Loucy (cell line): ENCODE data around the gene CADM2.

ENCODE experiments used
- H2AFZ ChIP-seq: fragments of 200-600 bp; sonication (generic); 2 replicates; pipeline ENCODE4 v1.6.0; 2016; ENCODE audit warnings: antibody characterized with exemption, mild to moderate bottlenecking, low read length, moderate library complexity
- H3F3A ChIP-seq: fragments of 200-600 bp; 2 replicates; pipeline ENCODE4 v1.6.0; 2016; ENCODE audit warnings: antibody characterized with exemption, low read depth, mild to moderate bottlenecking
- H3K27me3 ChIP-seq: fragments of 200-600 bp; sonication (generic); 2 replicates; pipeline ENCODE4 v1.6.1; 2014; ENCODE audit warnings: low read length, mild to moderate bottlenecking; ENCODE audit not compliant: insufficient read depth, poor library complexity, severe bottlenecking
- H3K36me3 ChIP-seq: fragments of 200-600 bp; sonication (generic); 2 replicates; pipeline ENCODE4 v1.6.1; 2016; ENCODE audit warnings: low read length; ENCODE audit not compliant: insufficient read depth
- H3K4me1 ChIP-seq: fragments of 200-600 bp; sonication (generic); 2 replicates; pipeline ENCODE4 v1.5.1; 2014; ENCODE audit warnings: low read length, mild to moderate bottlenecking; ENCODE audit not compliant: insufficient read depth, poor library complexity, severe bottlenecking
- H3K4me2 ChIP-seq: fragments of 200-600 bp; sonication (generic); 2 replicates; pipeline ENCODE4 v1.6.0; 2014; ENCODE audit warnings: antibody characterized with exemption, low read length, low read depth, mild to moderate bottlenecking; ENCODE audit not compliant: poor library complexity, severe bottlenecking
- H3K4me3 ChIP-seq: fragments of 200-600 bp; sonication (generic); 2 replicates; pipeline ENCODE4 v1.5.1; 2014; ENCODE audit warnings: low read length, mild to moderate bottlenecking, mixed read lengths; ENCODE audit not compliant: poor library complexity, severe bottlenecking
- H3K79me2 ChIP-seq: fragments of 200-600 bp; sonication (generic); 2 replicates; pipeline ENCODE4 v1.6.1; 2014; ENCODE audit warnings: low read length; ENCODE audit not compliant: insufficient read depth
- H3K9ac ChIP-seq: fragments of 200-600 bp; sonication (generic); 2 replicates; pipeline ENCODE4 v1.6.0; 2014; ENCODE audit warnings: mild to moderate bottlenecking, low read depth, low read length, moderate library complexity; ENCODE audit not compliant: poor library complexity, severe bottlenecking
- H3K9me2 ChIP-seq: fragments of 200-600 bp; sonication (generic); replicated peaks from 2 replicates; pipeline ENCODE4 v1.6.1; 2016; ENCODE audit warnings: low read depth, low read length, mixed read lengths
- H3K9me3 ChIP-seq: fragments of 200-600 bp; sonication (generic); 2 replicates; pipeline ENCODE4 v1.6.1; 2014; ENCODE audit warnings: mild to moderate bottlenecking, antibody characterized with exemption, low read length, low read depth; ENCODE audit not compliant: insufficient read depth
- H4K20me1 ChIP-seq: fragments of 200-600 bp; sonication (generic); 2 replicates; pipeline ENCODE4 v1.6.0; 2014; ENCODE audit warnings: antibody characterized with exemption, low read length, mild to moderate bottlenecking; ENCODE audit not compliant: insufficient read depth, poor library complexity, severe bottlenecking
- EZH2phosphoT487 ChIP-seq: fragments of 200-600 bp; IDR thresholded peaks from 2 replicates; pipeline ENCODE4 v1.6.1; 2018; ENCODE audit warnings: antibody characterized with exemption, mild to moderate bottlenecking, moderate library complexity, borderline replicate concordance
- TF ChIP-seq, protein P1 (sequence below): fragments of 200-600 bp; sonication (generic); conservative IDR thresholded peaks from 2 replicates; pipeline ENCODE4 v1.5.1; 2014; ENCODE audit warnings: mild to moderate bottlenecking, antibody characterized with exemption, low read length

Gene CADM2

DNA sequence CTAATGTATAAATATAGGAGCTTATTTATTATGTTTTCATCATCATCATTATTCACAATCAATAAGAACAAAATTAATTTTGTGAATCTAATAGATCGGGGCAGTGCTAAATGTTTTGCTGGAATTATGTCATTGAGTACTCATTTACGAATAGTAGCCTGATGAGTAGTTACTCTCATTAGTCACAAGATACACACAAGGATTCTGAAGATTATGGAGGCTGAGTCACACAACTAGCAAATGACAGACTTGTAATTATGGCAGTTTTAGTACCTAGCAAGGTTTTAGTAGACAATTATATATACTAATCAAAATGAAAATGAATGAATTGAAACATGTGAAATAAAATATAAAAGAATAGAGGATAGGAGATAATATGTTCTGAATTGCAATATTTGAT lies 954.2 kb downstream of the CADM2 start:
- no peak overlapping the region for H3K4me3 ChIP-seq
- no peak overlapping the region for H3K4me2 ChIP-seq
- no peaks in the 10 kb centered on the region for H3K9me2 ChIP-seq
- no peaks in the 10 kb centered on the region for H3K79me2 ChIP-seq
- H4K20me1 ChIP-seq = no peaks in the 10 kb centered on the region
- no peaks in the 10 kb centered on the region for H3F3A ChIP-seq
- no peak overlapping the region for H3K9ac ChIP-seq
- H3K9me3 ChIP-seq = no peaks in the 10 kb centered on the region
- no peaks in the 10 kb centered on the region for H3K4me1 ChIP-seq
- TF ChIP-seq EZH2phosphoT487 = no peak
- TF ChIP-seq, protein P1, sequence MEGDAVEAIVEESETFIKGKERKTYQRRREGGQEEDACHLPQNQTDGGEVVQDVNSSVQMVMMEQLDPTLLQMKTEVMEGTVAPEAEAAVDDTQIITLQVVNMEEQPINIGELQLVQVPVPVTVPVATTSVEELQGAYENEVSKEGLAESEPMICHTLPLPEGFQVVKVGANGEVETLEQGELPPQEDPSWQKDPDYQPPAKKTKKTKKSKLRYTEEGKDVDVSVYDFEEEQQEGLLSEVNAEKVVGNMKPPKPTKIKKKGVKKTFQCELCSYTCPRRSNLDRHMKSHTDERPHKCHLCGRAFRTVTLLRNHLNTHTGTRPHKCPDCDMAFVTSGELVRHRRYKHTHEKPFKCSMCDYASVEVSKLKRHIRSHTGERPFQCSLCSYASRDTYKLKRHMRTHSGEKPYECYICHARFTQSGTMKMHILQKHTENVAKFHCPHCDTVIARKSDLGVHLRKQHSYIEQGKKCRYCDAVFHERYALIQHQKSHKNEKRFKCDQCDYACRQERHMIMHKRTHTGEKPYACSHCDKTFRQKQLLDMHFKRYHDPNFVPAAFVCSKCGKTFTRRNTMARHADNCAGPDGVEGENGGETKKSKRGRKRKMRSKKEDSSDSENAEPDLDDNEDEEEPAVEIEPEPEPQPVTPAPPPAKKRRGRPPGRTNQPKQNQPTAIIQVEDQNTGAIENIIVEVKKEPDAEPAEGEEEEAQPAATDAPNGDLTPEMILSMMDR = no peak
- no peaks in the 10 kb centered on the region for H3K36me3 ChIP-seq
- H3K27me3 ChIP-seq = no peaks in the 10 kb centered on the region
- H2AFZ ChIP-seq = no peak overlapping the region

DNA sequence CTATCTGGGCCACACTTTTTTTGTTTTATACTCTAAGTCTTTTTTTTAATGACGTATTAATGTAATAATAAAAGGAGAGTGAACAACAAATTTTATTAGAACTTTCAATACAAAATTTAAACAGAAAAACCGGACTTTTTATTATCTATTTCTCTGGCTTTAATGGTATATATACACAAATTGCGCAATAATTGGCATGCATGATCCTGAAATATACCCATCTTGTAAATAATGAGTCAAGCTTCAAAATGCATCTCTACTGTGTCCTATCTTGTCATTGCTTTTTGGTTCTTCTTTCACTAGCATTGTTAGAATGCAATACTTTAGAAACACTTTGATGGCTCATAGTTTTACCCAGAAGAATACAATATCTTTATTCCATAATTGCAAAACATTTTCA lies 963.6 kb downstream of the CADM2 start:
- Histone ChIP-seq H3K9me3 (no peaks in the 10 kb centered on the region), H3K27me3 (no peaks in the 10 kb centered on the region), H4K20me1 (no peaks in the 10 kb centered on the region), H2AFZ (no peak overlapping the region), H3K79me2 (no peaks in the 10 kb centered on the region), H3K9me2 (no peaks in the 10 kb centered on the region), H3K4me1 (no peaks in the 10 kb centered on the region), H3K9ac (no peak overlapping the region), H3K36me3 (no peaks in the 10 kb centered on the region), H3K4me2 (no peak overlapping the region), H3K4me3 (no peak overlapping the region), H3F3A (no peaks in the 10 kb centered on the region)
- no peak for TF ChIP-seq EZH2phosphoT487
- TF ChIP-seq, protein P1 = no peak

DNA sequence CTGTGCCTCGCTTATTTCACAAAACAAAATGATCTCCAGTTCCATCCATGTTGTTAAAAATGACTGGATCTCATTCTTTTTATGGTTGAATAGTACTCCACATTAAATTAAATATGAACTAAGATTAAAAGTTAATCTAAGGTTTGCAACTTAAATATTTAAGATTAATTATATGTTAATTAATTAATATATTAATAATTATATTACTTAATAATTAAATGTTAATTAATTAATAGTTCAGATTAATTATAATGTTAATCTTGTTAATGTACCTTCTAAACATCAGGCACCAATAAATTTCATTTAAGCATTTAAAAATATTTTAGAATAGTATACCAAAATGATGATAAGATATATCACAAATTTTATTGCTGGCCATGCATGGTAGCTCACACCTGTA lies 971.9 kb downstream of the CADM2 start:
- no peaks in the 10 kb centered on the region for H3K36me3 ChIP-seq
- TF ChIP-seq EZH2phosphoT487 = no peak
- TF ChIP-seq, protein P1 = no peak
- H3K4me1 ChIP-seq = no peaks in the 10 kb centered on the region
- H3K4me2 ChIP-seq = no peak overlapping the region
- no peaks in the 10 kb centered on the region for H3K9me2 ChIP-seq
- no peaks in the 10 kb centered on the region for H3K27me3 ChIP-seq
- no peak overlapping the region for H3K4me3 ChIP-seq
- H3K9me3 ChIP-seq = no peaks in the 10 kb centered on the region
- no peaks in the 10 kb centered on the region for H4K20me1 ChIP-seq
- no peaks in the 10 kb centered on the region for H3F3A ChIP-seq
- H3K79me2 ChIP-seq = no peaks in the 10 kb centered on the region
- H2AFZ ChIP-seq = no peak overlapping the region
- H3K9ac ChIP-seq = no peak overlapping the region
